MM.1S (cell line): ENCODE measurements around the gene MECP2.
"Not testable (repeated sequence)": the region's sequence is repeated elsewhere in the genome, so short reads cannot be mapped to it uniquely, and the experiment has no call there.

Experiments used
- DNase-seq: peaks from one replicate; pipeline ENCODE4 v3.0.0-alpha.2; 2015
- H2AFZ ChIP-seq: fragments of 300-600 bp; sonication (generic); 2 replicates; pipeline ENCODE4 v1.6.0; 2016; ENCODE audit warnings: antibody characterized with exemption, low read length
- H3F3A ChIP-seq: fragments of 300-600 bp; sonication (generic); 2 replicates; pipeline ENCODE4 v1.6.1; 2016; ENCODE audit warnings: mild to moderate bottlenecking, antibody characterized with exemption, low read length, moderate library complexity, mixed read lengths; ENCODE audit not compliant: insufficient read depth
- H3K27ac ChIP-seq: fragments of 300-600 bp; sonication (generic); 2 replicates; pipeline ENCODE4 v1.5.1; 2016; ENCODE audit warnings: mild to moderate bottlenecking, low read length
- H3K27me3 ChIP-seq: fragments of 300-600 bp; sonication (generic); replicated peaks from 2 replicates; pipeline ENCODE4 v1.6.0; 2016; ENCODE audit warnings: low read length; ENCODE audit not compliant: insufficient read depth
- H3K36me3 ChIP-seq: fragments of 300-600 bp; sonication (generic); replicated peaks from 2 replicates; pipeline ENCODE4 v1.6.1; 2016; ENCODE audit warnings: mild to moderate bottlenecking, low read length, mixed read lengths; ENCODE audit not compliant: insufficient read depth
- H3K4me1 ChIP-seq: fragments of 300-600 bp; sonication (generic); 2 replicates; pipeline ENCODE4 v1.6.1; 2016; ENCODE audit warnings: low read length, mixed read lengths
- H3K4me2 ChIP-seq: fragments of 300-600 bp; sonication (generic); 2 replicates; pipeline ENCODE4 v1.6.0; 2016; ENCODE audit warnings: low read depth, low read length
- H3K4me3 ChIP-seq: fragments of 300-600 bp; sonication (generic); 2 replicates; pipeline ENCODE4 v1.5.1; 2016; ENCODE audit warnings: low read length, mixed read lengths
- H3K79me2 ChIP-seq: fragments of 300-600 bp; sonication (generic); 2 replicates; pipeline ENCODE4 v1.6.1; 2016; ENCODE audit warnings: mixed run types, low read length, mixed read lengths
- H3K9ac ChIP-seq: fragments of 300-600 bp; sonication (generic); 2 replicates; pipeline ENCODE4 v1.6.1; 2016; ENCODE audit warnings: low read length, mixed read lengths
- H3K9me2 ChIP-seq: fragments of 300-600 bp; sonication (generic); replicated peaks from 2 replicates; pipeline ENCODE4 v1.6.1; 2016; ENCODE audit warnings: mild to moderate bottlenecking, low read length, mixed read lengths; ENCODE audit not compliant: insufficient read depth
- H3K9me3 ChIP-seq: fragments of 300-600 bp; sonication (generic); replicated peaks from 2 replicates; pipeline ENCODE4 v1.6.1; 2016; ENCODE audit warnings: mild to moderate bottlenecking, low read length, mixed read lengths; ENCODE audit not compliant: insufficient read depth
- H4K20me1 ChIP-seq: fragments of 300-600 bp; sonication (generic); 2 replicates; pipeline ENCODE4 v1.6.1; 2016; ENCODE audit warnings: mild to moderate bottlenecking, low read length, moderate library complexity, mixed read lengths; ENCODE audit not compliant: insufficient read depth
- CTCF ChIP-seq: fragments of 300-600 bp; sonication (generic); IDR thresholded peaks from 2 replicates; pipeline ENCODE4 v1.5.1; 2016; ENCODE audit warnings: antibody characterized with exemption, low read length, mixed read lengths
- EZH2 ChIP-seq: fragments of 300-600 bp; sonication (generic); optimal IDR thresholded peaks from 2 replicates; pipeline ENCODE3; 2017; ENCODE audit warnings: low read depth, mild to moderate bottlenecking, antibody characterized with exemption, low read length, mixed read lengths
- EZH2phosphoT487 ChIP-seq: fragments of 300-600 bp; sonication (generic); IDR thresholded peaks from 2 replicates; pipeline ENCODE4 v1.6.1; 2018; ENCODE audit warnings: antibody characterized with exemption, low read length

MECP2 gene

DNA sequence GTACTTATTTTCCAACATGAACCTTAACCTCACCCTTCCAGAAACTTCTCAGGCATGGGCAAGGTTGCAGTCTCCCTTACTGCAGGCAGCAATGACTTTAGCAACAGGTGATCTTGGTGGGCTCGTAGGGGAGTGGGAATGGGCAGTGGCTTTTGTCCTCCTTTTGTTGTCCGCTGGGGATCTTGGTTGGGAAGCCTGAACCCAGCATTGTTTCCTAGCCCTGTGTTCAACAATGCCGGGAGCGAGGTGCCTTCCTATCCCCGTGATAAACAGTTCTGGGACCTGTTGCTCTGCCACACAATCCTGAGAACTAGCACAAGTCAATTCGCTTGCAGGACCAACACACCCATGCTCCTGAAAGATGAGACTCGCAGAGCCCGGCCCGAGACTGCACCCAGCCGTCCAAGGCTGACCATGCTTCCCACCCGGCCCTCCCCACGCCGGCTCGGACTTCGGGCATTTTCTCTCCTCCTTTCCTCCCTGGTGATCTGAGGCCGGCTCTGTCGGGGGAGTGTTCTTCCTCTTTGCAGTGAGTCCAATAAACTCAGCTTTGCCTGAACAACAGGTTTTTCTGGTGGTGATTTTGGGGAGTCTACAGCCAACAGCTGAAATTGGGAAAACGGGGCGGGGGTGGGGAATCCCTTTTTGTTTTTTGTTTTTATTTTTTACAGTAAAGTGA, 98.0 kb downstream of the MECP2 start:
- no peak overlapping the region for H3K4me3 ChIP-seq
- no peaks in the 10 kb centered on the region for H3K9me3 ChIP-seq
- H3K27me3 ChIP-seq, result no peaks in the 10 kb centered on the region
- H3F3A ChIP-seq, result no peaks in the 10 kb centered on the region
- no peaks in the 10 kb centered on the region for H3K79me2 ChIP-seq
- H2AFZ ChIP-seq, result no peak overlapping the region
- no peaks in the 10 kb centered on the region for H3K36me3 ChIP-seq
- peaks cover 13% of the 10 kb centered on the region for H3K4me1 ChIP-seq
- DNase-seq, result no peak
- no peak overlapping the region for H3K4me2 ChIP-seq
- TF ChIP-seq CTCF, result no peak
- TF ChIP-seq EZH2phosphoT487, result no peak
- no peak for TF ChIP-seq EZH2
- no peak overlapping the region for H3K9ac ChIP-seq
- no peaks in the 10 kb centered on the region for H4K20me1 ChIP-seq
- no peak overlapping the region for H3K27ac ChIP-seq
- H3K9me2 ChIP-seq, result no peaks in the 10 kb centered on the region

GRCh38 chrX:153995504-153995903, 102.0 kb downstream of the MECP2 start:
- H3K27me3 ChIP-seq, result no peaks in the 10 kb centered on the region
- no peak for DNase-seq

DNA sequence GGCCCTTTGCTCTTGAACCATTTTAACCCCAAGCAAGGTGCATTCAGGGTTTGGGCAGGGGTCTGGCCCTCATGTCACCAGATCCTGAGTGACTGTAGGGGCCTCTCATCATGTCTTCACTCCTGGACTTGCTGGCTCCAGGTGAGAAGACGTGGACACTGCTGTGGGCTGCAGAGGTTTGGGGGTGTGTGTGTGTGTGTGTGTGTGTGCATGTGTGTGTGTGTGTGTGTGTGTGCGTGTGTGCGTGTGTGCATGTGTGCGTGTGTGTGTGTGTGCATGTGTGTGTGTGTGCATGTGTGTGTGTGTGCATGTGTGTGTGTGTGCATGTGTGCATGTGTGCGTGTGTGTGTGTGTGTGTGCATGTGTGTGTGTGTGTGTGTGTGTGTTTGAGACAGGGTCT, 103.1 kb downstream of the MECP2 start:
- H3K9ac ChIP-seq, H4K20me1 ChIP-seq, H3K4me3 ChIP-seq, H3K9me3 ChIP-seq, H3K36me3 ChIP-seq, DNase-seq, H3K79me2 ChIP-seq, H3K27ac ChIP-seq, H3K9me2 ChIP-seq, H2AFZ ChIP-seq, H3K4me1 ChIP-seq, H3K27me3 ChIP-seq, H3K4me2 ChIP-seq, H3F3A ChIP-seq: not testable (repeated sequence)

More at GRCh38 chrX:153995504-153995903, 102.0 kb downstream of the MECP2 start:
- Histone ChIP-seq H4K20me1 (no peaks in the 10 kb centered on the region), H3K4me3 (no peak overlapping the region), H3K4me2 (no peak overlapping the region), H3K9me2 (no peaks in the 10 kb centered on the region), H3K79me2 (no peaks in the 10 kb centered on the region), H3K4me1 (no peaks in the 10 kb centered on the region), H3K9ac (no peak overlapping the region), H3K9me3 (no peaks in the 10 kb centered on the region), H3K27ac (no peak overlapping the region), H3F3A (no peaks in the 10 kb centered on the region), H3K36me3 (no peaks in the 10 kb centered on the region), H2AFZ (no peak overlapping the region)
- TF ChIP-seq EZH2, result no peak
- no peak for TF ChIP-seq CTCF
- no peak for TF ChIP-seq EZH2phosphoT487

DNA sequence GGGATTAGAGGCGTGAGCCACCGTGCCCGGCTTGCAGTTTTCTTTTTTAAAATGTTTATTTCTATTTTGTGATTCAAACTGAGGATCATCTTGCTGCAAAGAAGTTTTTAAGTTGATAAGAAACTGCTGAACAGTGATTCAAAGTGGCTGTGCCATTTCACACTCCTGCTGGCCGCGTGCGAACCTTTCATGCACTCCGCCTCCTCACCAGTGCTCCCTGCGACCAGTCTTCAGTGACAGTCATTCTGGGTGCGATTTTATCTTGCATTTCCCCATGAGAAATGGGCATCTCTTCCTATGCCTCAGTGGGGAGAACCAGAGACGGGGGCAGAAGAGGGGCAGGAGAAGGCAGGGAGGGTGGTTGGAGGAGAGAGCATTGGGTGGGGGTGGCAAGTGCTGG, 103.5 kb downstream of the MECP2 start:
- TF ChIP-seq EZH2 (no peak), EZH2phosphoT487 (no peak), CTCF (no peak)
- DNase-seq, result no peak
- no peak overlapping the region for H2AFZ ChIP-seq
- no peak overlapping the region for H3K4me3 ChIP-seq
- no peak overlapping the region for H3K27ac ChIP-seq
- H3K4me1 ChIP-seq, result no peaks in the 10 kb centered on the region
- no peaks in the 10 kb centered on the region for H3K36me3 ChIP-seq
- H3K9me2 ChIP-seq, result no peaks in the 10 kb centered on the region
- no peaks in the 10 kb centered on the region for H4K20me1 ChIP-seq
- H3K9ac ChIP-seq, result no peak overlapping the region
- no peaks in the 10 kb centered on the region for H3K79me2 ChIP-seq
- no peaks in the 10 kb centered on the region for H3K27me3 ChIP-seq
- no peak overlapping the region for H3K4me2 ChIP-seq
- H3K9me3 ChIP-seq, result no peaks in the 10 kb centered on the region
- H3F3A ChIP-seq, result no peaks in the 10 kb centered on the region
